A673 (cell line): Measurements from ENCODE around the gene EFL1. TPM values are rescaled to one million over a fixed set of nuclear protein-coding genes. Genes with fewer than 3 reads are reported as not detected.
"Not testable (repeated sequence)": the region's sequence is repeated elsewhere in the genome, so short reads cannot be mapped to it uniquely, and the experiment has no call there.

Experiments
- BruUV-seq: library from RNA; stranded (reverse); fragments of 400-500 nt; replicated peaks from 2 replicates; lab custom pipeline; 2021; lab: Mats Ljungman, UMichigan
- CTCF ChIA-PET: fragments of 300-600 bp; sonication (Branson Sonifier 250); formaldehyde crosslinking; loops from one replicate; lab custom pipeline; 2022; ENCODE audit warnings: antibody characterized with exemption; lab: Charles Lee
- POLR2A ChIA-PET: fragments of 300-600 bp; sonication (Branson Sonifier 250); formaldehyde crosslinking; loops from one replicate; lab custom pipeline; 2022; ENCODE audit warnings: antibody characterized with exemption; ENCODE audit not compliant: low non-redundant PET; lab: Charles Lee
- DNase-seq: peaks from one replicate; pipeline ENCODE4 v3.0.0-alpha.2; 2015; ENCODE audit warnings: low spot score
- H3K27ac ChIP-seq: fragments of 200-600 bp; sonication (generic); 2 replicates; pipeline ENCODE4 v1.5.1; 2016; ENCODE audit warnings: mixed run types, low read depth, mild to moderate bottlenecking, mixed read lengths, antibody characterized with exemption, low read length; ENCODE audit not compliant: poor library complexity, severe bottlenecking
- H3K27me3 ChIP-seq: fragments of 200-600 bp; sonication (generic); replicated peaks from 2 replicates; pipeline ENCODE4 v1.6.1; 2017; ENCODE audit warnings: mixed run types, low read depth, mild to moderate bottlenecking, mixed read lengths, antibody characterized with exemption, low read length; ENCODE audit not compliant: insufficient read depth, poor library complexity
- H3K36me3 ChIP-seq: fragments of 200-600 bp; sonication (generic); 2 replicates; pipeline ENCODE4 v1.6.1; 2016; ENCODE audit warnings: mixed run types, mild to moderate bottlenecking, mixed read lengths, antibody characterized with exemption, low read length; ENCODE audit not compliant: insufficient read depth, poor library complexity, severe bottlenecking
- H3K4me1 ChIP-seq: fragments of 200-600 bp; sonication (generic); 2 replicates; pipeline ENCODE4 v1.6.1; 2017; ENCODE audit warnings: mixed run types, mild to moderate bottlenecking, mixed read lengths, antibody characterized with exemption, low read length; ENCODE audit not compliant: insufficient read depth, poor library complexity, severe bottlenecking
- H3K4me3 ChIP-seq: fragments of 200-600 bp; sonication (generic); 2 replicates; pipeline ENCODE4 v1.5.1; 2016; ENCODE audit warnings: low read depth, mixed run types, mild to moderate bottlenecking, mixed read lengths, low read length; ENCODE audit not compliant: poor library complexity, severe bottlenecking
- H3K9me3 ChIP-seq: fragments of 200-600 bp; sonication (generic); 2 replicates; pipeline ENCODE4 v1.6.1; 2016; ENCODE audit warnings: mixed run types, low read depth, mild to moderate bottlenecking, mixed read lengths, antibody characterized with exemption, low read length; ENCODE audit not compliant: poor library complexity, severe bottlenecking
- EZH2 ChIP-seq: fragments of 200-600 bp; sonication (generic); IDR thresholded peaks from 2 replicates; pipeline ENCODE4 v1.6.1; 2017; ENCODE audit warnings: borderline replicate concordance, low read depth, mild to moderate bottlenecking, mixed read lengths, antibody characterized with exemption, low read length; ENCODE audit not compliant: poor library complexity, severe bottlenecking
- intact Hi-C: fragments of 100-400 bp; cut with micrococcal nuclease; formaldehyde crosslinking; loops from one replicate; pipeline ENCODE4 v1.10.0; 2022; ENCODE audit not compliant: unreplicated experiment
- total RNA-seq: library from RNA; stranded (reverse); gene quantifications from 2 replicates; pipeline ENCODE4 v1.2.3, GENCODE V29; 2021
- TF ChIP-seq, protein P1 (sequence below): fragments of 300-800, 200-600 bp; sonication (generic); conservative IDR thresholded peaks from 2 replicates; pipeline ENCODE4 v1.5.1; 2017; ENCODE audit warnings: low read depth, mild to moderate bottlenecking, antibody characterized with exemption, low read length, moderate library complexity, mixed read lengths

Gene EFL1
- total RNA-seq, 1 experiment from 2014 or later, result 26.1 TPM

DNA sequence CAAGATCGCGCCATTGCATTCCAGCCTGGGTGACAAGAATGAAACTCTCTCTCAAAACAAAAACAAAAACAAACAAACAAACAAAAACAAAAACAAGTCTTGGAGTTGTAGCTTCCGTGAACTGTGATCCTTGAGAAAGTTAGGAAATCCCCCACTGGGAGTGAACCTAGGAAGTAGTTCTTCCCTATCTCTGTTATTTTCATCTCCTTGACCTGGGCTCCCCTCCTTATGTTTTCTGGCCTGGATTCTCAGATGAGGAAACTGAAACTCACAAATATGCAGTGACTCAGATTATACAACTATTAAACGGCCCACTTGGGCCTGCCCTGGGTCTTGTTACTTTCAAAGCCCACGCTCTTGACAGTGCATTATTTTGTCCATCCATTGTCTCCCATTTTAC is 29.7 kb upstream of the EFL1 start:
- no peak for TF ChIP-seq EZH2
- TF ChIP-seq, protein P1, sequence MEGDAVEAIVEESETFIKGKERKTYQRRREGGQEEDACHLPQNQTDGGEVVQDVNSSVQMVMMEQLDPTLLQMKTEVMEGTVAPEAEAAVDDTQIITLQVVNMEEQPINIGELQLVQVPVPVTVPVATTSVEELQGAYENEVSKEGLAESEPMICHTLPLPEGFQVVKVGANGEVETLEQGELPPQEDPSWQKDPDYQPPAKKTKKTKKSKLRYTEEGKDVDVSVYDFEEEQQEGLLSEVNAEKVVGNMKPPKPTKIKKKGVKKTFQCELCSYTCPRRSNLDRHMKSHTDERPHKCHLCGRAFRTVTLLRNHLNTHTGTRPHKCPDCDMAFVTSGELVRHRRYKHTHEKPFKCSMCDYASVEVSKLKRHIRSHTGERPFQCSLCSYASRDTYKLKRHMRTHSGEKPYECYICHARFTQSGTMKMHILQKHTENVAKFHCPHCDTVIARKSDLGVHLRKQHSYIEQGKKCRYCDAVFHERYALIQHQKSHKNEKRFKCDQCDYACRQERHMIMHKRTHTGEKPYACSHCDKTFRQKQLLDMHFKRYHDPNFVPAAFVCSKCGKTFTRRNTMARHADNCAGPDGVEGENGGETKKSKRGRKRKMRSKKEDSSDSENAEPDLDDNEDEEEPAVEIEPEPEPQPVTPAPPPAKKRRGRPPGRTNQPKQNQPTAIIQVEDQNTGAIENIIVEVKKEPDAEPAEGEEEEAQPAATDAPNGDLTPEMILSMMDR, result no peak
- Histone ChIP-seq H3K9me3 (no peaks in the 10 kb centered on the region), H3K4me1 (no peaks in the 10 kb centered on the region), H3K27me3 (peaks cover 3% of the 10 kb centered on the region), H3K36me3 (no peaks in the 10 kb centered on the region), H3K4me3 (no peak overlapping the region), H3K27ac (no peak overlapping the region)
- BruUV-seq, result no TSS peak
- ChIA-PET POLR2A (interaction anchor here (0.7 kb wide), 1 partner anchor 475 kb away, joined by 4 read pairs; no protein-coding TSS in a partner anchor), CTCF (no interaction called here)
- intact Hi-C loops, result no loop called here
- no peak for DNase-seq

DNA sequence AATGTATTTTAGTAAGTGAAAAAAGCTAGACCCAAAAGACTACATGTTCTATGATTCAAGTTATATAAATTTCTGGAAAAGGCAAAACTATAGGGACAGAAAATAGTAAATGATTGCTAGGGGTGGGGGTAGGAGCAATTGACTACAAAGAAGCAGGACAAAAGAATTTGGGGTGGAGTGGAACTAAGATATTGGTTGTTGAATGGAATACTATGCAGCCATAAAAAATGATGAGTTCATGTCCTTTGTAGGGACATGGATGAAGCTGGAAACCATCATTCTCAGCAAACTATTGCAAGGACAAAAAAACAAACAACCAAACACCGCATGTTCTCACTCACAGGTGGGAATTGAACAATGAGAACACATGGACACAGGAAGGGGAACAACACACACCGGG is 25.7 kb upstream of the EFL1 start:
- H3K9me3 ChIP-seq, H3K27ac ChIP-seq, CTCF ChIA-PET, H3K4me3 ChIP-seq, intact Hi-C loops, H3K36me3 ChIP-seq, POLR2A ChIA-PET, H3K27me3 ChIP-seq, BruUV-seq, DNase-seq, H3K4me1 ChIP-seq: not testable (repeated sequence)

DNA sequence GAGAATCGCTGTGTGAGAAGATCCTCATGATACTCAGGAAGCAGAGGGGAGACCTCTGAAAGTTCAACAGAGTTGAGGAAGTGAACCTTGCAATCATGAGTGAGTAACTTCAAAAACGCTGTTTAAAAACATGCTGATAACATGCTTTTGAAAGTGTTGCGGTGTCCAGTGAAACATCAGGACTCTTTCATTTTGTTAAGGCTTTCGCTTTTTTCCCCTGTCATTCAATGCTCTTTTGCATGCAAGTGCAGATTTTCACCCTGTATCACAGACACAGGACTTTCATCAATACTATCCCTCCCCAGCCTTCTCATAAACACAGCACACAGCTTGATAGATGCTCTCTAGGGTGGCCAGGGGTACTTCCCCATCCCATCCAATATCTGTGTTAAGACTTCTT is 23.9 kb upstream of the EFL1 start:
- H3K4me3 ChIP-seq, H3K27me3 ChIP-seq, DNase-seq, intact Hi-C loops, CTCF ChIA-PET, H3K27ac ChIP-seq, POLR2A ChIA-PET, H3K36me3 ChIP-seq, H3K9me3 ChIP-seq, H3K4me1 ChIP-seq, BruUV-seq: not testable (repeated sequence)

DNA sequence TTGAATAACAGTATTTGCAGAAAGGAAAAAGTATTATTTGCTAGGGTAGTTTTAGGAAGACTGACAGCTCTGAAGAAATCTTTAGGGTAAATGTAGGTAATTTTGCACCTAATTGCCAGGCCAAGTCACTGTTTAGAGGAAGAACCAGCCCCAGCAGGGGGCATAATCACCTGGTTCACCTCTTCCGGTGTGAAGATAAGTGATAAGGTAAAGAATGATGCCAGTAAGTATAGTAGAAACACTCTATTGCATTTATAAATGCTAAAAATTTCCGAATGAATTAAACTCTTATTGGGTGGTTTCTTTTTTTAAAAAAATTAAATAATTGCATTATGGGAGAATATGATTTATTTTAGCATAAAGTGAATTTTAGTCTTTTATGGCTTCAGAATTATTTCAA is 21.8 kb upstream of the EFL1 start:
- H3K36me3 ChIP-seq, intact Hi-C loops, H3K27ac ChIP-seq, CTCF ChIA-PET, POLR2A ChIA-PET, BruUV-seq, H3K9me3 ChIP-seq, DNase-seq, H3K4me1 ChIP-seq, H3K4me3 ChIP-seq, H3K27me3 ChIP-seq: not testable (repeated sequence)

DNA sequence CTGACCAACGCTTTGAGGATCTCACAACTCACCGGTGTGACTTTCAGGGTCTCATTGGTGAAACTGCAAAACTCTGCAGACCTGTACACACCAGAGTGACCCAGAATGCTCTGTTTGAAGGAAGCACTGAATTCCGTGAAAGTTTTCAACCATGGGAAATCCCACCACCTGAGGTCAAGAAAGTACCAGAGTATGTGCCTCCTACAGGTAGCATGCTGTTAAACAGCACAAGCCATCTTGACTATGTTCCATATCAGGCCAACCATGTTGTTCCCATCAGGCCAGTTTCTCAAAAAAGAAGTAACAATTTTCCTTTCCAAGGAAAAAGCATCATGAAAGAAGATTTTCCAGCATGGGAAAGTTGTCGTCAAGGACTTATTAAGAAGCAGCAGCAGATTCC is 19.9 kb upstream of the EFL1 start:
- H3K27ac ChIP-seq, BruUV-seq, intact Hi-C loops, H3K36me3 ChIP-seq, DNase-seq, H3K9me3 ChIP-seq, H3K4me1 ChIP-seq, H3K4me3 ChIP-seq, CTCF ChIA-PET, POLR2A ChIA-PET, H3K27me3 ChIP-seq: not testable (repeated sequence)
